ENCODE measurements around the gene SLC10A6. TPM values are rescaled to one million over a fixed set of nuclear protein-coding genes. Genes with fewer than 3 reads are reported as not detected.

Gene SLC10A6
- total RNA-seq, 1 experiment from 2014 or later: not detected

GRCh38 chr4:86788826-86789225 is 60.4 kb downstream of the SLC10A6 start:
- intact Hi-C loops (cut with micrococcal nuclease; ENCODE audit: unreplicated experiment): no loop called here

DNA sequence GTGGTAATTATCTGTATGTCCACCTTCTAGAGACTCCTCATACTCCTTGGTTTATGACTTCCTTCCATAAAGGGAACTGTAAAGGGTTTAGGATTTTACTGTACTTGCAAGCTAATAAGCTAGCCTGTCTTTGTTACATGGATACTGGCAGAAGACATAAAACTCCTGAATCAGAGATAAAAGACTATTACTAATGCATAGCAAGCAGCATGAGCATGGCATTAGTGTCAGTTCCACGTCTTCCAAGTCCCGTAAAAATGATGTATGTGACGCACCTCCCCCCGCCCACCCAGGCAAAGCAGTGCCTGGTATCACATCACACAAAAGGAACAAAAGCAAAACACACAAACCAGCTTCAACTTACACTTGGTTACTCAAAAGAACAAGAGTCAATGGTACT is 71.0 kb downstream of the SLC10A6 start:
- Mint-ChIP-seq H3K4me1 (ENCODE audit: low read depth, unreplicated experiment) (no peaks in the 10 kb centered on the region), H3K9me3 (ENCODE audit: unreplicated experiment) (no peaks in the 10 kb centered on the region), H3K4me3 (ENCODE audit: unreplicated experiment) (no peak overlapping the region), H3K27ac (ENCODE audit: unreplicated experiment) (no peak overlapping the region), H3K27me3 (ENCODE audit: insufficient read depth, unreplicated experiment) (no peaks in the 10 kb centered on the region), H3K36me3 (ENCODE audit: insufficient read depth, unreplicated experiment) (peaks cover 5% of the 10 kb centered on the region)
- Histone ChIP-seq H3K4me1 (no peaks in the 10 kb centered on the region), H3K36me3 (ENCODE audit: control insufficient read depth, insufficient read depth, low read length) (no peaks in the 10 kb centered on the region), H3K27me3 (replicated peaks; ENCODE audit: control insufficient read depth, insufficient read depth, low read length) (no peaks in the 10 kb centered on the region; the same call in 1 of the 2 replicates), H3K4me3 (ENCODE audit: low read depth, low read length) (no peak overlapping the region), H3K9me3 (no peaks in the 10 kb centered on the region)
- ChIA-PET CTCF (no interaction called here), POLR2A (no interaction called here)
- intact Hi-C loops (cut with micrococcal nuclease; ENCODE audit: unreplicated experiment): no loop called here
- no TSS peak for BruUV-seq (replicated peaks)
- no peak for DNase-seq
- no peak for TF ChIP-seq CTCF (IDR thresholded peaks at IDR 0.05; ENCODE audit: insufficient read depth in 1 of 2, low read depth in 1 of 2, low read length in 1 of 2, severe bottlenecking in 1 of 2, unreplicated experiment in 1 of 2)

More at GRCh38 chr4:86788826-86789225, 60.4 kb downstream of the SLC10A6 start:
- Histone ChIP-seq H3K4me3 (ENCODE audit: low read depth, low read length) (no peak overlapping the region), H3K4me1 (no peaks in the 10 kb centered on the region), H3K27me3 (replicated peaks; ENCODE audit: control insufficient read depth, insufficient read depth, low read length) (no peaks in the 10 kb centered on the region), H3K36me3 (ENCODE audit: control insufficient read depth, insufficient read depth, low read length) (no peaks in the 10 kb centered on the region), H3K9me3 (no peaks in the 10 kb centered on the region)
- H3K4me1 Mint-ChIP-seq (ENCODE audit: low read depth, unreplicated experiment): no peaks in the 10 kb centered on the region
- no peak for DNase-seq
- H3K9me3 Mint-ChIP-seq (ENCODE audit: unreplicated experiment): no peaks in the 10 kb centered on the region
- H3K27me3 Mint-ChIP-seq (ENCODE audit: insufficient read depth, unreplicated experiment): no peaks in the 10 kb centered on the region
- peaks cover 9% of the 10 kb centered on the region for H3K36me3 Mint-ChIP-seq (ENCODE audit: insufficient read depth, unreplicated experiment)
- BruUV-seq (replicated peaks): no TSS peak
- H3K4me3 Mint-ChIP-seq (ENCODE audit: unreplicated experiment): no peak overlapping the region
- POLR2A ChIA-PET: no interaction called here
- CTCF ChIA-PET: no interaction called here
- H3K27ac Mint-ChIP-seq (ENCODE audit: unreplicated experiment): no peak overlapping the region
- TF ChIP-seq CTCF (IDR thresholded peaks at IDR 0.05; ENCODE audit: insufficient read depth in 1 of 2, low read depth in 1 of 2, low read length in 1 of 2, severe bottlenecking in 1 of 2, unreplicated experiment in 1 of 2): no peak

DNA sequence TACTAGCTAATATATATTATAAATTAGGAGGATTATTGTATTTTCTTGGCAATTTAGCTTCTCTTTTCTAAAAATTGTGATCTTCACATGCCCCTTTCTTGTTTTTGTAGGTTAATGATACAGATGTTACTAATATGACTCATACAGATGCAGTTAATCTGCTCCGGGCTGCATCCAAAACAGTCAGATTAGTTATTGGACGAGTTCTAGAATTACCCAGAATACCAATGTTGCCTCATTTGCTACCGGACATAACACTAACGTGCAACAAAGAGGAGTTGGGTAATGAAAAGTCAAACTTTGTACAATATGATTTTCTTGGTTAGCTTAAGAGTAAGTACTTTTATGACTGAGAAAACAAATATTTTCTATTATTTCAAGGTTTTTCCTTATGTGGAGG is 74.1 kb downstream of the SLC10A6 start:
- Histone ChIP-seq H3K27me3 (replicated peaks; ENCODE audit: control insufficient read depth, insufficient read depth, low read length) (no peaks in the 10 kb centered on the region; the same call in 1 of the 2 replicates), H3K9me3 (no peaks in the 10 kb centered on the region), H3K36me3 (ENCODE audit: control insufficient read depth, insufficient read depth, low read length) (no peaks in the 10 kb centered on the region), H3K4me1 (no peaks in the 10 kb centered on the region), H3K4me3 (ENCODE audit: low read depth, low read length) (no peak overlapping the region)
- no peak for DNase-seq
- BruUV-seq (replicated peaks): no TSS peak
- Mint-ChIP-seq H3K9me3 (ENCODE audit: unreplicated experiment) (no peaks in the 10 kb centered on the region), H3K36me3 (ENCODE audit: insufficient read depth, unreplicated experiment) (peaks cover 11% of the 10 kb centered on the region), H3K4me3 (ENCODE audit: unreplicated experiment) (no peak overlapping the region), H3K27me3 (ENCODE audit: insufficient read depth, unreplicated experiment) (no peaks in the 10 kb centered on the region), H3K4me1 (ENCODE audit: low read depth, unreplicated experiment) (no peaks in the 10 kb centered on the region), H3K27ac (ENCODE audit: unreplicated experiment) (no peak overlapping the region)
- intact Hi-C loops (cut with micrococcal nuclease; ENCODE audit: unreplicated experiment): no loop called here
- CTCF ChIA-PET: no interaction called here
- POLR2A ChIA-PET: no interaction called here
- TF ChIP-seq CTCF (IDR thresholded peaks at IDR 0.05; ENCODE audit: insufficient read depth in 1 of 2, low read depth in 1 of 2, low read length in 1 of 2, severe bottlenecking in 1 of 2, unreplicated experiment in 1 of 2): no peak

Other genes starting within 250 kb of the SLC10A6 start
- gene C4orf36, start 43.0 kb upstream of the SLC10A6 start, total RNA-seq (2022): 2.2 and 2.4 TPM in 2 replicates
- 45.2 and 48.3 TPM in 2 replicates for gene AFF1, start 85.6 kb upstream of the SLC10A6 start, total RNA-seq (2022)

Measured in Caco-2 (cell line).